ENCODE results near the gene BCAS1. TPM values are rescaled to one million over a fixed set of nuclear protein-coding genes. Genes with fewer than 3 reads are reported as not detected.

The BCAS1 gene
- total and polyA plus RNA-seq, 10 donors, result 0.23 to 1.3 (median 0.55) TPM; not detected in 2

DNA sequence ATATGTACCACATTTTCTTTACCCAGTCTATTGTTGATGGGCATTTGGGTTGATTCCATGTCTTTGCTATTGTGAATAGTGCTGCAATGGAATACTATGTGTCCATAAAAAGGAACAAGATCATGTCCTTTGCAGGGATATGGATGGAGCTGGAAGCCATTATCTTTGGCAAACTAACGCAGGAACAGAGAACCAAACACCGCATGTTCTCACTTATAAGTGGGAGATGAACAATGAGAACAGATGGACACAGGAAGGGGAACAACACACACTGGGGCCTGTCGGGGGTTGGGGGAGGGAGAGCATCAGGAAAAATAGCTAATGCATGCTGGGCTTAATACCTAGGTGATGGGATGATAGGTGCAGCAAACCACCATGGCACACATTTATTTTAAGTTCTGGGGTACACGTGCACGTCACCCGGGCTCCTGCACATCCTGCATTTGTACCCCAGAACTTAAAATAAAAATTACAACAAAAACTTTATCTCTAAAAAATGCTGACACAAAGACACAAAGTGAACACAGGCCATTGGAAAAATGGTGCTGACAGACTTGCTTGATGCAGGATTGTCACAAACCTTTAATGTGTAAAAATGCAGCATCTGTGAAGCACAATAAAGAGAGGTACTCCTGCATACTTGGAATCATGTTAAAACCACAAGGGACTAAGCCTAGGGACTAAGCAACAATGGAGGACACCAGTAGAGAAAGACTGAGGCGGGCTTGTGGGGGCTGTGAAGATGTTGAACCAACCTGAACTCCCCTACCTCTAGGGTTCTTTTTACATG is 48.8 kb downstream of the BCAS1 start:
- H3K27ac ChIP-seq, result no peak overlapping the region
- TF ChIP-seq POLR2A (IDR thresholded peaks at IDR 0.05), result no peak
- TF ChIP-seq, protein P1, sequence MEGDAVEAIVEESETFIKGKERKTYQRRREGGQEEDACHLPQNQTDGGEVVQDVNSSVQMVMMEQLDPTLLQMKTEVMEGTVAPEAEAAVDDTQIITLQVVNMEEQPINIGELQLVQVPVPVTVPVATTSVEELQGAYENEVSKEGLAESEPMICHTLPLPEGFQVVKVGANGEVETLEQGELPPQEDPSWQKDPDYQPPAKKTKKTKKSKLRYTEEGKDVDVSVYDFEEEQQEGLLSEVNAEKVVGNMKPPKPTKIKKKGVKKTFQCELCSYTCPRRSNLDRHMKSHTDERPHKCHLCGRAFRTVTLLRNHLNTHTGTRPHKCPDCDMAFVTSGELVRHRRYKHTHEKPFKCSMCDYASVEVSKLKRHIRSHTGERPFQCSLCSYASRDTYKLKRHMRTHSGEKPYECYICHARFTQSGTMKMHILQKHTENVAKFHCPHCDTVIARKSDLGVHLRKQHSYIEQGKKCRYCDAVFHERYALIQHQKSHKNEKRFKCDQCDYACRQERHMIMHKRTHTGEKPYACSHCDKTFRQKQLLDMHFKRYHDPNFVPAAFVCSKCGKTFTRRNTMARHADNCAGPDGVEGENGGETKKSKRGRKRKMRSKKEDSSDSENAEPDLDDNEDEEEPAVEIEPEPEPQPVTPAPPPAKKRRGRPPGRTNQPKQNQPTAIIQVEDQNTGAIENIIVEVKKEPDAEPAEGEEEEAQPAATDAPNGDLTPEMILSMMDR (IDR thresholded peaks at IDR 0.05 in 8 of 11, conservative IDR thresholded peaks at IDR 0.05 in 3 of 11), result no peak
- no peak for TF ChIP-seq POLR2AphosphoS5 (IDR thresholded peaks at IDR 0.05)
- intact Hi-C loops (cut with DNase I; ENCODE audit: low total_unique reads), result no loop called here
- no peaks in the 10 kb centered on the region for H3K36me3 ChIP-seq
- peaks cover 0 to 18% (median 4%) of the 10 kb centered on the region in 6 donors for H3K4me1 ChIP-seq
- no peaks in the 10 kb centered on the region for H3K9me3 ChIP-seq
- no peaks in the 10 kb centered on the region for H3K27me3 ChIP-seq (replicated peaks in 1 of 7)
- 78 to 93% (median 85%) methylated on average over 7 of the region's 7 CpGs for WGBS, 5 donors
- H3K4me3 ChIP-seq, result no peak overlapping the region
- no peak for DNase-seq

DNA sequence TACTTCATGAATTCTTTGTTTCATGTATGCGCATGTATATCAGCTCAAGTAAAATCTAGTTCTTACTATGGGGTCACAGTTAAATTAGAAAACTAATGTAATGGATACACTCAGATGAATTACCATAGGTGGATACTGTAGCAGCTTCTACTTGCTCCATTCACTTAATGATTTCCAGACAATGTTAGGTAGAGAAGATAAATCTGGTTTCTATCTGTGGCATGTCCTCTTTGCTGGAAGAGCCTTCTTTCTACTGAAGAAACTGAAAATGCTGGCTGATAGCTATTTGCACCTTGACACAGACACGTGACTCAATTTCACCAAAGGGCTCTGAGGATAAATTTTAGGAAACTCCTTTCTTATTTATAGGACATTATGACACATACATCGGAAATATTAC is 49.5 kb downstream of the BCAS1 start:
- Histone ChIP-seq H3K4me1 (peaks cover 0 to 21% (median 4%) of the 10 kb centered on the region in 6 donors), H3K9me3 (no peaks in the 10 kb centered on the region), H3K27me3 (replicated peaks in 1 of 7) (no peaks in the 10 kb centered on the region), H3K27ac (no peak overlapping the region), H3K36me3 (no peaks in the 10 kb centered on the region), H3K4me3 (no peak overlapping the region)
- no peak for DNase-seq
- no peak for TF ChIP-seq POLR2A (IDR thresholded peaks at IDR 0.05)
- no peak for TF ChIP-seq POLR2AphosphoS5 (IDR thresholded peaks at IDR 0.05)
- TF ChIP-seq, protein P1 (IDR thresholded peaks at IDR 0.05 in 8 of 11, conservative IDR thresholded peaks at IDR 0.05 in 3 of 11), result no peak
- 90 to 95% (median 93%) methylated on average over 3 of the region's 3 CpGs for WGBS, 5 donors
- intact Hi-C loops (cut with DNase I; ENCODE audit: low total_unique reads), result no loop called here

DNA sequence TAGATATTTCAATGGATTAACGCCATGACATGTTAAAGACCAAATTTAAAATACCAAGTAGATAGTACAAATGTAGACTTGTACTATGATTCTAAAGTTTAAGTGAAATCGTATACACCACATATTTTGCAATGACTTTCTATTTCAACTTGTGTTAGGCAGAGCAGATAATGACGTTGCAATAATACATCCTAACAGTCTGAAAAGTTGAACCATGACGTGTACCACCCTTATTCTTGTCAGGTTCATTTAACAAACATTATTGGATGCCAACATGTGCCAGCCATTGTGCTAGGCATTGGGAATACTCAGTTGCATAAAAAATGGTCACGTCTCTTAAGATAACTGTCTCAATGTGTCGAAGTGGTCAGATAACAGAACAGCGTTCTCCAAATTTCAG is 50.0 kb downstream of the BCAS1 start:
- H3K4me1 ChIP-seq, result peaks cover 0 to 21% (median 4%) of the 10 kb centered on the region in 6 donors
- TF ChIP-seq POLR2A (IDR thresholded peaks at IDR 0.05) (no peak), POLR2AphosphoS5 (IDR thresholded peaks at IDR 0.05) (no peak)
- TF ChIP-seq, protein P1 (IDR thresholded peaks at IDR 0.05 in 8 of 11, conservative IDR thresholded peaks at IDR 0.05 in 3 of 11), result no peak
- no peak overlapping the region for H3K4me3 ChIP-seq
- H3K27me3 ChIP-seq (replicated peaks in 1 of 7), result no peaks in the 10 kb centered on the region
- no peaks in the 10 kb centered on the region for H3K9me3 ChIP-seq
- WGBS, 5 donors, result 81 to 94% (median 84%) methylated on average over 7 of the region's 7 CpGs
- H3K36me3 ChIP-seq, result no peaks in the 10 kb centered on the region
- H3K27ac ChIP-seq, result no peak overlapping the region
- DNase-seq, result no peak
- intact Hi-C loops (cut with DNase I; ENCODE audit: low total_unique reads), result no loop called here

DNA sequence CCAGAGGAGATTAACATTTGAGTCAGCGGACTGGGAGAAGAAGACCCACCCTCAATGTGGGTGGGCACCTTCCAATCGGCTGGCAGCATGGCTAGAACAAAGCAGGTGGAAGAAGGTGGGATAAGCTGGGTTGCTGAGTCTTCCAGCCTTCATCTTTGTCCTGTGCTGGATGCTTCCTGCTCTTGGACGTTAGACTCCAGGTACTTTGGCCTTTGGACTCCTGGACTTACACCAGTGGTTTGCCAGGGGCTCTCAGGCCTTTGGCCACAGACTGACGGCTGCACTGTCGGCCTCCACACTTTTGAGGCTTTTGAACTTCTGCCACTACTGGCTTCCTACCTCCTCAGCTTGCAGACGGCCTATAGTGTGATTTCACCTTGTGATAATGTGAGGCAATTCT is 50.8 kb downstream of the BCAS1 start:
- DNase-seq, result no peak
- 82 to 95% (median 85%) methylated on average over 5 to 6 of the region's 6 CpGs for WGBS, 5 donors
- H3K27me3 ChIP-seq (replicated peaks in 1 of 7), result no peaks in the 10 kb centered on the region
- no peak overlapping the region for H3K27ac ChIP-seq
- intact Hi-C loops (cut with DNase I; ENCODE audit: low total_unique reads), result no loop called here
- H3K4me1 ChIP-seq, result peaks cover 0 to 21% (median 4%) of the 10 kb centered on the region in 6 donors
- H3K4me3 ChIP-seq, result no peak overlapping the region
- H3K9me3 ChIP-seq, result no peaks in the 10 kb centered on the region
- no peak for TF ChIP-seq POLR2A (IDR thresholded peaks at IDR 0.05)
- no peak for TF ChIP-seq POLR2AphosphoS5 (IDR thresholded peaks at IDR 0.05)
- TF ChIP-seq, protein P1 (IDR thresholded peaks at IDR 0.05 in 8 of 11, conservative IDR thresholded peaks at IDR 0.05 in 3 of 11), result no peak
- no peaks in the 10 kb centered on the region for H3K36me3 ChIP-seq
